ENCODE measurements around the gene METAP1.
"Not testable (repeated sequence)": the region's sequence is repeated elsewhere in the genome, so short reads cannot be mapped to it uniquely, and the experiment has no call there.

METAP1 gene

GRCh38 chr4:99054428-99054994 lies 59.0 kb downstream of the METAP1 start:
- no peak for TF ChIP-seq CTCF (IDR thresholded peaks at IDR 0.05; ENCODE audit: low read depth, low read length)
- no peak overlapping the region for H3K4me3 ChIP-seq (ENCODE audit: low read depth, low read length)

GRCh38 chr4:99058228-99058627 lies 62.7 kb downstream of the METAP1 start:
- TF ChIP-seq CTCF (IDR thresholded peaks at IDR 0.05; ENCODE audit: low read depth, low read length): no peak
- no peak overlapping the region for H3K4me3 ChIP-seq (ENCODE audit: low read depth, low read length)

GRCh38 chr4:99059550-99059949 lies 64.0 kb downstream of the METAP1 start:
- no peak for TF ChIP-seq CTCF (IDR thresholded peaks at IDR 0.05; ENCODE audit: low read depth, low read length)
- H3K4me3 ChIP-seq (ENCODE audit: low read depth, low read length): no peak overlapping the region

GRCh38 chr4:99061048-99061700 lies 65.7 kb downstream of the METAP1 start:
- H3K4me3 ChIP-seq (ENCODE audit: low read depth, low read length): no peak overlapping the region
- TF ChIP-seq CTCF (IDR thresholded peaks at IDR 0.05; ENCODE audit: low read depth, low read length): no peak

- no peak overlapping the region for H3K4me3 ChIP-seq (ENCODE audit: low read depth, low read length)
- no peak for TF ChIP-seq CTCF (IDR thresholded peaks at IDR 0.05; ENCODE audit: low read depth, low read length)
These were observed 66.6 kb downstream of the METAP1 start for GRCh38 chr4:99062120-99062519.

- not testable (repeated sequence) for H3K4me3 ChIP-seq (ENCODE audit: low read depth, low read length)
These were observed 70.0 kb downstream of the METAP1 start for GRCh38 chr4:99065521-99065920.

GRCh38 chr4:99067617-99068016 lies 72.1 kb downstream of the METAP1 start:
- TF ChIP-seq CTCF (IDR thresholded peaks at IDR 0.05; ENCODE audit: low read depth, low read length): no peak

GRCh38 chr4:99071159-99071558 lies 75.6 kb downstream of the METAP1 start:
- H3K4me3 ChIP-seq (ENCODE audit: low read depth, low read length): no peak overlapping the region
- no peak for TF ChIP-seq CTCF (IDR thresholded peaks at IDR 0.05; ENCODE audit: low read depth, low read length)

More at GRCh38 chr4:99067617-99068016, 72.1 kb downstream of the METAP1 start:
- H3K4me3 ChIP-seq (ENCODE audit: low read depth, low read length): no peak overlapping the region
